GM10266 (cell line): Measurements from ENCODE around the gene NRSN2.

Experiments used
- DNase-seq: peaks from one replicate; pipeline ENCODE4 v3.0.0; 2012; ENCODE audit errors: extremely low spot score
- CTCF ChIP-seq: IDR thresholded peaks from 2 replicates; pipeline ENCODE4 v1.5.1; 2012; ENCODE audit warnings: mild to moderate bottlenecking, low read depth; ENCODE audit not compliant: control insufficient read depth, insufficient read depth; ENCODE audit errors: missing control alignments

NRSN2 gene

GRCh38 chr20:400454-401275 lies 53.8 kb downstream of the NRSN2 start:
- DNase-seq: no peak
- TF ChIP-seq CTCF: no peak

- TF ChIP-seq CTCF: no peak
- no peak for DNase-seq
Observed at GRCh38 chr20:401682-402495, 55.0 kb downstream of the NRSN2 start.

- no peak for TF ChIP-seq CTCF
- DNase-seq: no peak
Observed at GRCh38 chr20:402496-402885, 55.6 kb downstream of the NRSN2 start.

- no peak for DNase-seq
Observed at GRCh38 chr20:402898-403581, 56.1 kb downstream of the NRSN2 start.

GRCh38 chr20:403582-403957 lies 56.7 kb downstream of the NRSN2 start:
- no peak for DNase-seq
- no peak for TF ChIP-seq CTCF

More at GRCh38 chr20:402898-403581, 56.1 kb downstream of the NRSN2 start:
- TF ChIP-seq CTCF: no peak

- no peak for TF ChIP-seq CTCF
- no peak for DNase-seq
Observed at GRCh38 chr20:404088-404487, 57.2 kb downstream of the NRSN2 start.
